HG03103 (cell line): ENCODE measurements around the gene SLC25A36.
"Not testable (repeated sequence)": the region's sequence is repeated elsewhere in the genome, so short reads cannot be mapped to it uniquely, and the experiment has no call there.

Experiments used
- ATAC-seq: cut with Tn5 transposase; IDR thresholded peaks from one replicate; pipeline ENCODE4 v1.9.1; 2021; ENCODE audit warnings: low read depth; ENCODE audit not compliant: unreplicated experiment

The SLC25A36 gene

GRCh38 chr3:140987792-140988191 lies 46.2 kb downstream of the SLC25A36 start:
- ATAC-seq, result not testable (repeated sequence)

GRCh38 chr3:140994316-140994715 lies 52.7 kb downstream of the SLC25A36 start:
- ATAC-seq, result no peak

- ATAC-seq, result not testable (repeated sequence)
Observed at GRCh38 chr3:140994861-140995260, 53.2 kb downstream of the SLC25A36 start.

- no peak for ATAC-seq
Observed at GRCh38 chr3:140995881-140996280, 54.2 kb downstream of the SLC25A36 start.

- ATAC-seq, result no peak
Observed at GRCh38 chr3:141000027-141000663, 58.5 kb downstream of the SLC25A36 start.

- ATAC-seq, result no peak
Observed at GRCh38 chr3:141000686-141001085, 59.0 kb downstream of the SLC25A36 start.

- ATAC-seq, result no peak
Observed at GRCh38 chr3:141006344-141006743, 64.7 kb downstream of the SLC25A36 start.

GRCh38 chr3:141009496-141009895 lies 67.9 kb downstream of the SLC25A36 start:
- no peak for ATAC-seq

- peak; percentile 90 for ATAC-seq
Observed at GRCh38 chr3:141011232-141011996, 69.8 kb downstream of the SLC25A36 start.

GRCh38 chr3:141011997-141012262 lies 70.3 kb downstream of the SLC25A36 start:
- ATAC-seq, result no peak

GRCh38 chr3:141012571-141012970 lies 70.9 kb downstream of the SLC25A36 start:
- ATAC-seq, result no peak

GRCh38 chr3:141015481-141015880 lies 73.8 kb downstream of the SLC25A36 start:
- no peak for ATAC-seq

GRCh38 chr3:141017366-141018322 lies 76.0 kb downstream of the SLC25A36 start:
- not testable (repeated sequence) for ATAC-seq

- ATAC-seq, result no peak
Observed at GRCh38 chr3:141019244-141019643, 77.6 kb downstream of the SLC25A36 start.

GRCh38 chr3:141020143-141020830 lies 78.7 kb downstream of the SLC25A36 start:
- ATAC-seq, result no peak

- no peak for ATAC-seq
Observed at GRCh38 chr3:141021261-141021660, 79.6 kb downstream of the SLC25A36 start.
